Liver (tissue), 9 donors: ENCODE measurements around the gene SLC22A6. TPM values are rescaled to one million over a fixed set of nuclear protein-coding genes. Genes with fewer than 3 reads are reported as not detected.

ENCODE experiments used
- DNase-seq: peaks from one replicate; pipeline ENCODE4 v3.0.0-alpha.2; 2017; ENCODE audit warnings: low spot score
- H3K27ac ChIP-seq, 2 donors: one replicate each; pipeline ENCODE4 v1.7.0; 2013; ENCODE audit warnings: inconsistent platforms in 2 of 2, low read length in 2 of 2, control low read depth in 1 of 2, low read depth in 1 of 2, mild to moderate bottlenecking in 1 of 2
- H3K27me3 ChIP-seq, 4 donors: one replicate each; pipeline versions ENCODE4 v1.6.1 to v1.7.0; 2013; ENCODE audit warnings: low read length in 3 of 4, inconsistent platforms in 1 of 4, mild to moderate bottlenecking in 1 of 4, moderate library complexity in 1 of 4; ENCODE audit not compliant: control insufficient read depth in 4 of 4, insufficient read depth in 4 of 4
- H3K36me3 ChIP-seq, 4 donors: one replicate each; pipeline versions ENCODE4 v1.6.1 to v1.7.0; 2013; ENCODE audit warnings: low read length in 3 of 4, mild to moderate bottlenecking in 3 of 4, low read depth in 1 of 4, moderate library complexity in 1 of 4; ENCODE audit not compliant: control insufficient read depth in 4 of 4, insufficient read depth in 3 of 4
- H3K4me1 ChIP-seq, 4 donors: one replicate each; pipeline versions ENCODE4 v1.6.1 to v1.7.0; 2013; ENCODE audit warnings: low read length in 3 of 4, mild to moderate bottlenecking in 3 of 4, moderate library complexity in 1 of 4; ENCODE audit not compliant: control insufficient read depth in 4 of 4, insufficient read depth in 4 of 4
- H3K4me3 ChIP-seq, 3 donors: one replicate each; pipeline versions ENCODE4 v1.6.1 to v1.7.0; 2013; ENCODE audit warnings: low read length in 3 of 3, control low read depth in 1 of 3, low read depth in 1 of 3, mild to moderate bottlenecking in 1 of 3
- H3K9ac ChIP-seq, 2 donors: one replicate each; pipeline ENCODE4 v1.7.0; 2013; ENCODE audit warnings: low read length in 2 of 2, mild to moderate bottlenecking in 2 of 2, moderate library complexity in 2 of 2, control low read depth in 1 of 2, low read depth in 1 of 2
- H3K9me3 ChIP-seq, 4 donors: one replicate each; pipeline versions ENCODE4 v1.6.1 to v1.7.0; 2013; ENCODE audit warnings: low read length in 3 of 4; ENCODE audit not compliant: control insufficient read depth in 4 of 4
- FOXA1 ChIP-seq: IDR thresholded peaks from 2 replicates; pipeline ENCODE4 v1.6.1; 2016; ENCODE audit warnings: antibody characterized with exemption
- FOXA2 ChIP-seq: IDR thresholded peaks from 2 replicates; pipeline ENCODE4 v1.6.1; 2016; ENCODE audit warnings: antibody characterized with exemption
- GABPA ChIP-seq, 2 donors: IDR thresholded peaks in 1 of 2; conservative IDR thresholded peaks in 1 of 2; 2 replicates each; pipeline ENCODE4 v1.6.1; 2016; ENCODE audit warnings: antibody characterized with exemption in 2 of 2, mild to moderate bottlenecking in 1 of 2, moderate library complexity in 1 of 2
- HNF4A ChIP-seq, 2 donors: conservative IDR thresholded peaks; 2 replicates each; pipeline ENCODE4 v1.6.1; 2016; ENCODE audit warnings: antibody characterized with exemption in 2 of 2, mild to moderate bottlenecking in 2 of 2
- HNF4G ChIP-seq: IDR thresholded peaks from 2 replicates; pipeline ENCODE4 v1.6.1; 2016; ENCODE audit warnings: antibody characterized with exemption
- JUND ChIP-seq, 2 donors: IDR thresholded peaks; 2 replicates each; pipeline ENCODE4 v1.6.1; 2016; ENCODE audit warnings: antibody characterized with exemption in 2 of 2
- NR2F2 ChIP-seq: IDR thresholded peaks from 2 replicates; pipeline ENCODE4 v1.6.1; 2016; ENCODE audit warnings: antibody characterized with exemption
- RAD21 ChIP-seq, 2 donors: IDR thresholded peaks; 2 replicates each; pipeline ENCODE4 v1.6.1; 2016; ENCODE audit warnings: antibody characterized with exemption in 2 of 2, mild to moderate bottlenecking in 2 of 2
- RXRA ChIP-seq, 2 donors: IDR thresholded peaks; 2 replicates each; pipeline ENCODE4 v1.6.1; 2017 to 2018; ENCODE audit warnings: antibody characterized with exemption in 2 of 2, mild to moderate bottlenecking in 1 of 2
- TAF1 ChIP-seq: conservative IDR thresholded peaks from 2 replicates; pipeline ENCODE4 v1.6.1; 2016; ENCODE audit warnings: antibody characterized with exemption, mild to moderate bottlenecking
- YY1 ChIP-seq: IDR thresholded peaks from 2 replicates; pipeline ENCODE4 v1.6.1; 2016; ENCODE audit warnings: antibody characterized with exemption, mild to moderate bottlenecking
- WGBS: extraction: QIAGEN DNeasy Blood & Tissue Kit; methylation state at CpG from one replicate; pipeline ENCODE4 v1.1.7; 2013; 5-methylcytosine and 5-hydroxymethylcytosine counted together
- polyA plus RNA-seq, 2 donors: library from polyadenylated mRNA; stranded (reverse) in 1 of 2; unstranded in 1 of 2; fragments of 200-250 nt in 1 of 2; fragments of >200 nt in 1 of 2; fragmentation: Nextera tagmentation in 1 of 2; extraction: Ambion mirVana in 1 of 2; gene quantifications; one replicate each; pipeline versions ENCODE4 v1.2.1 to v1.2.3, GENCODE V29; 2013 to 2015
- total RNA-seq, 2 donors: library from RNA; depleted of rRNA; stranded (reverse); fragments of >200 nt; gene quantifications; one replicate each; pipeline ENCODE4 v1.2.3, GENCODE V29; 2014
- TF ChIP-seq, protein P1 (sequence below): IDR thresholded peaks from 2 replicates; pipeline ENCODE4 v1.6.1; 2016; ENCODE audit warnings: antibody characterized with exemption
- TF ChIP-seq, protein P2 (sequence below): IDR thresholded peaks from 2 replicates; pipeline ENCODE4 v1.6.1; 2016; ENCODE audit warnings: antibody characterized with exemption
- TF ChIP-seq, protein P3 (sequence below): fragments of 150-350 bp; IDR thresholded peaks from 2 replicates; pipeline ENCODE4 v1.5.1; 2017; ENCODE audit warnings: improper control_type of control experiment, low read depth, low read length; ENCODE audit not compliant: missing input control
- TF ChIP-seq, protein P4 (sequence below): IDR thresholded peaks from 2 replicates; pipeline ENCODE4 v1.6.1; 2016; ENCODE audit warnings: antibody characterized with exemption, mild to moderate bottlenecking
- TF ChIP-seq, protein P5 (sequence below): IDR thresholded peaks from 2 replicates; pipeline ENCODE4 v1.6.1; 2016; ENCODE audit warnings: antibody characterized with exemption
- donor health status: healthy.
- donor health status: healthy.
- donor health status: healthy.
- donor health status: healthy.
- donor health status: healthy.

Gene SLC22A6
- total and polyA plus RNA-seq, 4 donors = not detected

DNA sequence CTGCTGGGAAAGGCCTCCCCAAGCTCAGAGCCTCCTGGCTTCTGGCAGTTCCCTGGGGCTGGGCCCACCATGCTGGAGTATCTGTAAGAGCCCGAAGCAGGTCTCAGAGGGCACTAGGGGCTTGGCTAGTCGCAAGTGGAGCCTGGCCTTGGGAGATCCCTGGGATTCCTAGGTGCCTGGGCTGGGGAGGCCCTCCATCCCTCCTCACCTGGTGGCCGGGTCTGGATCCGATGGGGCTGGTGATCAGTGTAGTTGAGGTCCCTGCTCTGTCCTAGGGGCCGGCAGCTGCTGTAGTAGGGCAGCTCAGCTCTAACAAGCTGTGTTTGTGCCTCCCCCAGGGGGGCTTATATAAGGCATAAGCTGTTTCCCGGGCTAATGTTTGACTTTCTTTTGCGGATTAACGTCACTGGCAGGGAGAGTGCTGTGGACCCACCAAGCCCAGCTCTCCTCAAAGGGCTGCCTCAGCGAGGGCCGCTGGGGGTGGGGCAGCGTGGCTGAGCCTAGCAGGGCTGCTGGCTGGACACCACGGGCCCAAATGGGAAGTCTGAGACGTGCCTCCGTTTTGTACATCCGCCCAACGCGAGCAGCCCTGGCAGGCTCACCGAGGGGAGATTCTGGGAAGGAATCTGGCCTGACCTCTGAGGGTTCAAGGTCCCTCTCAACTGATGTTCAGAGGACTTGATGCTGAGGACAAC, 30.9 kb upstream of the SLC22A6 start, which contains the start of gene SLC22A8:
SLC22A8 (minus strand) TSS at position 321 of the 695 bp plus-strand sequence. CDS start 883 bp downstream, outside the sequence.
- H3K4me3 ChIP-seq = no peak within 1 kb of the TSS
- H3K27me3 ChIP-seq = no peaks in the 10 kb centered on the region
- no peak for TF ChIP-seq TAF1
- TF ChIP-seq, protein P1, sequence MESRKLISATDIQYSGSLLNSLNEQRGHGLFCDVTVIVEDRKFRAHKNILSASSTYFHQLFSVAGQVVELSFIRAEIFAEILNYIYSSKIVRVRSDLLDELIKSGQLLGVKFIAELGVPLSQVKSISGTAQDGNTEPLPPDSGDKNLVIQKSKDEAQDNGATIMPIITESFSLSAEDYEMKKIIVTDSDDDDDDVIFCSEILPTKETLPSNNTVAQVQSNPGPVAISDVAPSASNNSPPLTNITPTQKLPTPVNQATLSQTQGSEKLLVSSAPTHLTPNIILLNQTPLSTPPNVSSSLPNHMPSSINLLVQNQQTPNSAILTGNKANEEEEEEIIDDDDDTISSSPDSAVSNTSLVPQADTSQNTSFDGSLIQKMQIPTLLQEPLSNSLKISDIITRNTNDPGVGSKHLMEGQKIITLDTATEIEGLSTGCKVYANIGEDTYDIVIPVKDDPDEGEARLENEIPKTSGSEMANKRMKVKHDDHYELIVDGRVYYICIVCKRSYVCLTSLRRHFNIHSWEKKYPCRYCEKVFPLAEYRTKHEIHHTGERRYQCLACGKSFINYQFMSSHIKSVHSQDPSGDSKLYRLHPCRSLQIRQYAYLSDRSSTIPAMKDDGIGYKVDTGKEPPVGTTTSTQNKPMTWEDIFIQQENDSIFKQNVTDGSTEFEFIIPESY = no peak
- TF ChIP-seq JUND (IDR thresholded peaks at IDR 0.05) = no peak
- no peak for TF ChIP-seq RAD21 (IDR thresholded peaks at IDR 0.05)
- TF ChIP-seq, protein P2, sequence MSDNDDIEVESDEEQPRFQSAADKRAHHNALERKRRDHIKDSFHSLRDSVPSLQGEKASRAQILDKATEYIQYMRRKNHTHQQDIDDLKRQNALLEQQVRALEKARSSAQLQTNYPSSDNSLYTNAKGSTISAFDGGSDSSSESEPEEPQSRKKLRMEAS = no peak
- TF ChIP-seq YY1 = no peak
- TF ChIP-seq, protein P3, sequence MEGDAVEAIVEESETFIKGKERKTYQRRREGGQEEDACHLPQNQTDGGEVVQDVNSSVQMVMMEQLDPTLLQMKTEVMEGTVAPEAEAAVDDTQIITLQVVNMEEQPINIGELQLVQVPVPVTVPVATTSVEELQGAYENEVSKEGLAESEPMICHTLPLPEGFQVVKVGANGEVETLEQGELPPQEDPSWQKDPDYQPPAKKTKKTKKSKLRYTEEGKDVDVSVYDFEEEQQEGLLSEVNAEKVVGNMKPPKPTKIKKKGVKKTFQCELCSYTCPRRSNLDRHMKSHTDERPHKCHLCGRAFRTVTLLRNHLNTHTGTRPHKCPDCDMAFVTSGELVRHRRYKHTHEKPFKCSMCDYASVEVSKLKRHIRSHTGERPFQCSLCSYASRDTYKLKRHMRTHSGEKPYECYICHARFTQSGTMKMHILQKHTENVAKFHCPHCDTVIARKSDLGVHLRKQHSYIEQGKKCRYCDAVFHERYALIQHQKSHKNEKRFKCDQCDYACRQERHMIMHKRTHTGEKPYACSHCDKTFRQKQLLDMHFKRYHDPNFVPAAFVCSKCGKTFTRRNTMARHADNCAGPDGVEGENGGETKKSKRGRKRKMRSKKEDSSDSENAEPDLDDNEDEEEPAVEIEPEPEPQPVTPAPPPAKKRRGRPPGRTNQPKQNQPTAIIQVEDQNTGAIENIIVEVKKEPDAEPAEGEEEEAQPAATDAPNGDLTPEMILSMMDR = no peak
- no peak for TF ChIP-seq HNF4G
- TF ChIP-seq FOXA2 = no peak
- no peak for TF ChIP-seq RXRA (IDR thresholded peaks at IDR 0.05)
- DNase-seq = no peak
- 57% methylated on average over 18 of the region's 18 CpGs for WGBS
- no peak within 1 kb of the TSS for H3K27ac ChIP-seq
- no peaks in the 10 kb centered on the region for H3K36me3 ChIP-seq
- H3K4me1 ChIP-seq = no peaks in the 10 kb centered on the region
- no peak within 1 kb of the TSS for H3K9ac ChIP-seq
- no peaks in the 10 kb centered on the region for H3K9me3 ChIP-seq

DNA sequence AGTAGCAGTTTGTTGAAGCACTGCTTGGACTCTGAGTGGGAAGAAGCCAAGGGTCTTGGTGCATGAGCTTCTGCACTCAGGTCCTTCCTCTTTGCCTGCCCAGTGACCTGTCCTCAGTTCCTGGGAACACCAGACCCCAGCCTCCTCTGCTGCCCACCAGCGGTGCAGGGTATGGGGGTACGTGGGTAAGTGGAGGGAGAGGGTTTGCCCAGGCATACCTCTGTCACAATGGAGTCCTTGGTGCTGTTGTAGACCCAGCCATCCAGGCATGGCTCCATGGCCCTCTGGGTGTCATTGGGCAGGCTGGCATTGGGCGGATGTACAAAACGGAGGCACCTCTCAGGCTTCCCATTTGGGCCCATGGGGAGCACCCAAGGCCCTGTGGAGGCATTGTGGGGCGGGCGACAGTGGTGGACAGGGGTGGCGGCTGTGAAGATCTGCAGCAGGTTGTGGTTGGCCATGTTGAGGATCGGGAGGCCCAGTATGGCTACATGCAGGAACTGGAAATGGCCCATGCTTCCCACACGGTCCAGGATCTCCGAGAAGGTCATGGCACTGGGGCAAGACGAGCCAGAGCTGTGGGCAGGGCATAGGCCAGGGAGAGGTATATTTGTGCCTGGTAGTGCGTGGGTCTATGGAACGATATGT, 29.8 kb upstream of the SLC22A6 start:
- no peak overlapping the region for H3K27ac ChIP-seq
- no peaks in the 10 kb centered on the region for H3K9me3 ChIP-seq
- no peak for DNase-seq
- 92% methylated on average over 13 of the region's 13 CpGs for WGBS
- no peaks in the 10 kb centered on the region for H3K36me3 ChIP-seq
- H3K4me3 ChIP-seq = no peak overlapping the region
- H3K4me1 ChIP-seq = no peaks in the 10 kb centered on the region
- no peak for TF ChIP-seq YY1
- H3K9ac ChIP-seq = no peak overlapping the region
- H3K27me3 ChIP-seq = no peaks in the 10 kb centered on the region

DNA sequence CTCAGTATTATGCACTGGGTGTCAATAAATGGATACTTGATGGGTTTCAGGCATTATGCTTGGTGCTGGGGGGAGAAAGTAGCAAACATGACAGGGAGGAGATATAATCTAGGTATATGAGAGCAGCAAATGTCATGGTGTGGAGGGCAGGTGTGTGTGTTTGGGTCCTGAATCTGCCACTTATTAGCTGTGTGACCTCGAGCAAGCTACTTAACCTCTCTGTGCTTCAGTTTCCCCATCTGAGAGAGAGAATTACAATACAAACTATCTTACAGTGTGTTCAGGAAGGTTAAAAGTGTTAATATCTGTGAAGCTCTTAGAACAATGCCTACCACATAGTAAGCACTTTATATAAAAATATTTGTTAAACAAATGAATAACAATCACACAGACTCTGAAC, 28.1 kb upstream of the SLC22A6 start:
- Histone ChIP-seq H3K27me3 (no peaks in the 10 kb centered on the region), H3K9me3 (no peaks in the 10 kb centered on the region), H3K9ac (no peak overlapping the region), H3K36me3 (no peaks in the 10 kb centered on the region), H3K4me3 (no peak overlapping the region), H3K27ac (no peak overlapping the region), H3K4me1 (no peaks in the 10 kb centered on the region)
- WGBS = 88% methylated on average over 1 of the region's 1 CpG
- DNase-seq = no peak
- TF ChIP-seq NR2F2 = no peak
- no peak for TF ChIP-seq RAD21 (IDR thresholded peaks at IDR 0.05)
- no peak for TF ChIP-seq FOXA1
- TF ChIP-seq, protein P4, sequence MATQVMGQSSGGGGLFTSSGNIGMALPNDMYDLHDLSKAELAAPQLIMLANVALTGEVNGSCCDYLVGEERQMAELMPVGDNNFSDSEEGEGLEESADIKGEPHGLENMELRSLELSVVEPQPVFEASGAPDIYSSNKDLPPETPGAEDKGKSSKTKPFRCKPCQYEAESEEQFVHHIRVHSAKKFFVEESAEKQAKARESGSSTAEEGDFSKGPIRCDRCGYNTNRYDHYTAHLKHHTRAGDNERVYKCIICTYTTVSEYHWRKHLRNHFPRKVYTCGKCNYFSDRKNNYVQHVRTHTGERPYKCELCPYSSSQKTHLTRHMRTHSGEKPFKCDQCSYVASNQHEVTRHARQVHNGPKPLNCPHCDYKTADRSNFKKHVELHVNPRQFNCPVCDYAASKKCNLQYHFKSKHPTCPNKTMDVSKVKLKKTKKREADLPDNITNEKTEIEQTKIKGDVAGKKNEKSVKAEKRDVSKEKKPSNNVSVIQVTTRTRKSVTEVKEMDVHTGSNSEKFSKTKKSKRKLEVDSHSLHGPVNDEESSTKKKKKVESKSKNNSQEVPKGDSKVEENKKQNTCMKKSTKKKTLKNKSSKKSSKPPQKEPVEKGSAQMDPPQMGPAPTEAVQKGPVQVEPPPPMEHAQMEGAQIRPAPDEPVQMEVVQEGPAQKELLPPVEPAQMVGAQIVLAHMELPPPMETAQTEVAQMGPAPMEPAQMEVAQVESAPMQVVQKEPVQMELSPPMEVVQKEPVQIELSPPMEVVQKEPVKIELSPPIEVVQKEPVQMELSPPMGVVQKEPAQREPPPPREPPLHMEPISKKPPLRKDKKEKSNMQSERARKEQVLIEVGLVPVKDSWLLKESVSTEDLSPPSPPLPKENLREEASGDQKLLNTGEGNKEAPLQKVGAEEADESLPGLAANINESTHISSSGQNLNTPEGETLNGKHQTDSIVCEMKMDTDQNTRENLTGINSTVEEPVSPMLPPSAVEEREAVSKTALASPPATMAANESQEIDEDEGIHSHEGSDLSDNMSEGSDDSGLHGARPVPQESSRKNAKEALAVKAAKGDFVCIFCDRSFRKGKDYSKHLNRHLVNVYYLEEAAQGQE = no peak
- no peak for TF ChIP-seq TAF1
- TF ChIP-seq HNF4G = no peak
- TF ChIP-seq FOXA2 = no peak
- TF ChIP-seq, protein P2 = no peak
- no peak for TF ChIP-seq YY1
- TF ChIP-seq, protein P5, sequence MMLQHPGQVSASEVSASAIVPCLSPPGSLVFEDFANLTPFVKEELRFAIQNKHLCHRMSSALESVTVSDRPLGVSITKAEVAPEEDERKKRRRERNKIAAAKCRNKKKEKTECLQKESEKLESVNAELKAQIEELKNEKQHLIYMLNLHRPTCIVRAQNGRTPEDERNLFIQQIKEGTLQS = no peak
- TF ChIP-seq, protein P1 = no peak
- no peak for TF ChIP-seq GABPA (IDR thresholded peaks at IDR 0.05 in 1 of 2, conservative IDR thresholded peaks at IDR 0.05 in 1 of 2)
- no peak for TF ChIP-seq HNF4A (conservative IDR thresholded peaks at IDR 0.05)
